HG03135 (cell line): ENCODE data around the gene BEST2.
"Not testable (repeated sequence)": the region's sequence is repeated elsewhere in the genome, so short reads cannot be mapped to it uniquely, and the experiment has no call there.

Source experiments
- ATAC-seq: cut with Tn5 transposase; IDR thresholded peaks from one replicate; pipeline ENCODE4 v1.9.1; 2021; ENCODE audit warnings: mild to moderate bottlenecking, moderate library complexity; ENCODE audit not compliant: unreplicated experiment

BEST2 gene

DNA sequence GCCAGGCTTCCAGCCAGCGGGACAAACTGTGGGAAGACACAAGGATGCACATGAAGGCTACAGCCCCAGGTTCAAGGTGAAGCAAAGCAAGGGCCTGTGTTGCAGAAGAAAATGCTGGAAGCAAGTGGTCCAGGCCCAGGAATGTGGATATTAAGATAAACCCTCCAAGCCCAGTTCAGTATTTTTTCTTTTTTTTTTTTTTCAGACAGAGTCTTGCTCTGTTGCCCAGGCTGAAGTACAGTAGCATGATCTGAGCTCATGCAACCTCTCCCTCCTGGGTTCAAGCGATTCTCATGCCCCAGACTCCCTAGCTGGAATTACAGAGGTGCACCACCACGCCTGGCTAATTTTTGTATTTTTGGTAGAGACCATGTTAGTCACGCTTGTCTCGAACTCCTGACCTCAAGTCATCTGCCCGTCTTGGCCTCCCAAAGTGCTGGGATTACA lies 45.6 kb downstream of the BEST2 start:
- no peak for ATAC-seq

DNA sequence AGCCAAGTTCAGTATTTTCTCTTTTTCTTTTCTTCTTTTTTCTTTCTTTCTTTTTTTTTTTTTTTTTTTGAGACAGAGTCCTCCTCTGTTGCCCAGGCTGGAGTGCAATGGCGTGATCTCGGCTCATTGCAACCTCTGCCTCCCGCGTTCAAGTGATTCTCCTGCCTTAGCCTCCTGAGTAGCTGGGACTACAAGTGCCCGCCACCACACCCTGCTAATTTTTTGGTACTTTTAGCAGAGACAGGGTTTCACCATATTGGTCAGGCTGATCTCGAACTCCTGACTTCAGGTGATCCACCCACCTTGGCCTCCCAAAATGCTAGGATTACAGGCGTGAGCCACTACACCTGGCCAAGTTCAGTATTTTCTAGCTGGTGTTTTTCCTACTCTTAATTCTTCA lies 46.0 kb downstream of the BEST2 start:
- ATAC-seq, result not testable (repeated sequence)

DNA sequence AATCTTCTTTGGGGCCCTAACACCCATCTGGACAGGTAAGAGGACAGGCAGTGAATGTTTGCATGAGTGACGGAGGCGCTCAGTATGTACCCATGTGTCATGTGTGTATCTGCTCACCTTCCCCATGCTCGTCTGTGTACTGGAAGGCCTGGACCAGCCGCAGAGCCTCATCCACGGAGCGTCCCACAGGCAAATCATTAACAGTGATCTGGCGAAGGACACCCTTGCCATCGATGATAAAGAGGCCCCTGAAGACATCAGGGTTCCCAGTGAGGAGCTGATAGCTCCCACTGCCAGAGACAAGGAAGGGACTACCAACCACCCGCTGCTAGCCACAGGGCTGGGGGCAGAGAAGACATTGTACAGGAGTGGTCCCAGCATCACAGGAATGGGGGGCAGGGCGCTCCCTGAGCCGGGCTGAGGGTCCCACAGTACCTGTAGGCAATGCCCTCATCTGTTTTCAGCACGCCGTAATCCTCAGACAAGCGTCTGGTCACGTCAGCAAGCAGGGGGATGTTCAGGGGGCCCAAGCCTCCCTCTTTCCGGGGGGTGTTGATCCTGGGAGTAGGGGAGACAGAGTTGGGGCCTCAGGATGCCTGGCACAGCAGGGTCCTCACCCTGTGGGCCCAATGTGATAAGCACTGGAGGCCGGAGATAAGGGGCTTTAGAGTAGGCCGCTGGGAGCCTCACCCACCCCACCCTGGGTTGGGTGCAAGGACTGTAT lies 48.3 kb downstream of the BEST2 start:
- ATAC-seq, result no peak

DNA sequence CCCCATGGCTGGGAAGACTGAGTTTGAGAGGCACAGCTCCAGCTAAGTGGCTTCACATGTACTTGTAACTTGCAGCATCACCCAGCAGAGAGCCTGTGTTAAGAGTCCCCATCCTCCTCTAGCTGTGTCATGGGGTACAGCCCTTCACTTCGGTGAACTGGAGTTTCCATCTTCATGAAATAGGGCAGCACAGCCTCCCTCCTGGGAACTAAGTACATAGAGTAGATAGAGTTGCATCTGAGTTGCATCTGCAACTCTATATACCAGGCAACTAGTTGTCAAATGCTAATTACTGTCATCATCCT lies 48.8 kb downstream of the BEST2 start:
- ATAC-seq, result no peak

DNA sequence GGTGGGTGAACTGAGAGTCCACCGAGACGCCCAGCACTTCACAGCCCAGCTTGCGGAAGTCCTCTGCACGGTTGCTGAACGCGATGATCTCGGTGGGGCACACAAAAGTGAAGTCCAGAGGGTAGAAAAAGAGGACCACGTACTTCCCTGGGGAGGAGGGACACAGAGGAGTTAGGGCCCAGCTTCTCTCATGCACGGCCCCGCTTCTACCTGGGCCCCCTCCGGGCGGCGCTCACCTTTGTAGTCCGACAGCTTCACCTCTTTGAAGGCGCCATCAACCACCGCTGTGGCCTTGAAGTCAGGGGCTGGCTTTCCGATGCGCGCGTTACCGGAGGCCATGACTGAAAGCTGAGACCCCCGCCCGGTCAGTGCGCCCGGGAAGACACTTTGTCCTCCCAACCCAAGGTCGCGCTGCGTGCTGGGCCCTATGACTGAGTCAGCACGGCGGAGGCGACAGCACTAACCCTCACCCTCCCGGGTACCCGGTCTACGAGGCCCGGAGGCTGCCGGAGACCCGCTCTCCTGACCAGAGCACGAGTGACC lies 49.4 kb downstream of the BEST2 start:
- no peak for ATAC-seq

DNA sequence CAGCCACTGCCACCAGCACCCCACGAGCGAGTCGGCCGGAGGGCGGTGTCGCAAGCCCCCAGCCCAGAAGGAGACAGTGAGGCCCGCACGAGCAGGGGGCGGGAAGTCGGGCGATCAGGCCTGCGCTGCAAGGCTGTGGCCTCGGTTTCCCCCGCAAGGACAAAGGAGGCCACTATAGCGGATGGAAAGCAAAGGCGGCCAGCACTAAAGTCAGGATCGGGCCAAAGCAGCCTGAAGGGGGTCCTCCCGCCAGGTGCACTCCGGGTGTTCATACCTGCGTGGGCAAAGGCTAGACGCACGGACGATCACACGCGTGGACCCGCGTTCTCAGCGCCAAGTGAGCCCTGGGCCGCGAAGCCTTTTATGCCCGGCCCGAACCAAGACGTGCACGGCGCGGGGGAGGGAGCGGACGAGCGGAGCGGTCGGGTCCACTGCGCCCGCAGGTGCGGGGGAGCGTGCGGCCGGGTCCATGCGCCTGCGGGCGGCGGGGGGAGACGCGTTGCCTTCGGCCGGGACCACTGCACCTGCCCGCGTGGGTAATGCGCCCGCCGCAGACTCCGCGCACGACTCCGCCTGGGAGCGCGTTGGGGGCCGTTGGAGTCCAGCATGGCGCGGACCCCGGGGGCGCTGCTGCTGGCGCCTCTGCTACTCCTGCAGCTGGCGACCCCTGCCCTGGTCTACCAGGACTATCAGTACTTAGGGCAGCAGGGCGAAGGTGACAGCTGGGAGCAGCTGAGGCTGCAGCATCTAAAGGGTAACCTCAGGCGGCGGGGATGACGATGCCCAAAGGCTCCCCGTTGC lies 50.1 kb downstream of the BEST2 start, which contains the start of the genes PRDX2 and THSD8:
Gene PRDX2 (minus strand): TSS at position 335 of the 801 bp plus-strand sequence. CDS start 539 bp downstream, outside the sequence.
Gene THSD8 (plus strand): TSS at position 604 of the 801 bp plus-strand sequence. CDS start 3 bp downstream, at position 607.
- ATAC-seq, result no peak

DNA sequence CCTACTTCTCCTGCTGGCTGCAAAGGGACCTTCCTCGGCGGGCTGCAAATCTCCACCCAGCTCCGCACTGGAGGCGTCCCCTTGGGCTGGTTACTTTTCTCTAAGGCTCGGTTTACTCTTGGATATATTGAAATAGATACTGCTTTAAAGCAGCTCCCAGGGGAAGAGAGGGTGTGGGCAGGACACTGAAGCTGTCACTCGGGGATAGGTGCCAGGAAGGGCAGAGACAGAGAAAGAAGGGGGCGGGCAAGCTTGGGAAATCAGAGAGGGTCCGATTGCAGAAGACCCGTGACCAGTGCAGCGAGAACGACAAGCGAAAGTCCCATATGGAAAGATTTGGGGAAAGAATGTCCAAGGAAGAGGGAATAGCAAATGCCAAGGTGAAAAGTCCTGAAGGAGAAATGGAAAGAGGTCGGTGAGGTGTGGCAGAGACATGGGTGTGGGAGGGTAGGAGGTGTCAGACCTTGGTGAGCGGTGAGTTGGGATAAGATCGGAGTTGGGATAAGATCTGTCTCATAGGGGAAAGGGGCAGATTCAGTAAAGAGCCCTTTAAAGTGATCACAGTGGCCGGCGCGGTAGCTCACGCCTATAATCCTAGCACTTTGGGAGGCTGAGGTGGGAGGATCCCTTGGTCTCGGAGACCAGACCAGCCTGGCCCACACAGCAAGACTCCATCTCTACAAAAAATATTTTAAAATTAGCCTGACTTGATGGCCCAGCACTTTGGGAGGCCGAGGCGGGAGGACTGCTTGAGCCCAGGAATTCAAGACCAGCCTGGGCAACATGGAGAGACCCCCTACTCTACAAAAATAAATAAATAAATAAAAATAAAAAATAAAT lies 50.9 kb downstream of the BEST2 start:
- ATAC-seq, result no peak

DNA sequence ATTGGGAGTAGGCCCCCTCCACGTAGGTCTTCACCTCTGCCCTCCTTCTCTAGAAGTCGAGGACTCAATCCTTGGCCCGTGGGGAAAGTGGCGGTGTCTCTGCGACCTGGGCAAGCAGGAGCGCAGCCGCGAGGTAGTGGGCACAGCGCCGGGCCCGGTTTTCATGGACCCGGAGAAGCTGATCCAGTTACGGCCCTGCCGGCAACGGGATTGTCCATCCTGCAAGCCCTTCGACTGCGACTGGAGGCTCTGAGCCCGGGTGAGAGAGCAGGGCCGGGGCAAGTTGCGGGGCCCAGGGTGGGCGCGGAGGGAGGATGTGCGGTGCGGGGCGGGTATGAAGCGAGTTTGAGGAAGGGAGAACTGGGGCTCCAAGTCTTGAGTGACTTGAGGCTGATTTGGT lies 52.5 kb downstream of the BEST2 start:
- no peak for ATAC-seq

DNA sequence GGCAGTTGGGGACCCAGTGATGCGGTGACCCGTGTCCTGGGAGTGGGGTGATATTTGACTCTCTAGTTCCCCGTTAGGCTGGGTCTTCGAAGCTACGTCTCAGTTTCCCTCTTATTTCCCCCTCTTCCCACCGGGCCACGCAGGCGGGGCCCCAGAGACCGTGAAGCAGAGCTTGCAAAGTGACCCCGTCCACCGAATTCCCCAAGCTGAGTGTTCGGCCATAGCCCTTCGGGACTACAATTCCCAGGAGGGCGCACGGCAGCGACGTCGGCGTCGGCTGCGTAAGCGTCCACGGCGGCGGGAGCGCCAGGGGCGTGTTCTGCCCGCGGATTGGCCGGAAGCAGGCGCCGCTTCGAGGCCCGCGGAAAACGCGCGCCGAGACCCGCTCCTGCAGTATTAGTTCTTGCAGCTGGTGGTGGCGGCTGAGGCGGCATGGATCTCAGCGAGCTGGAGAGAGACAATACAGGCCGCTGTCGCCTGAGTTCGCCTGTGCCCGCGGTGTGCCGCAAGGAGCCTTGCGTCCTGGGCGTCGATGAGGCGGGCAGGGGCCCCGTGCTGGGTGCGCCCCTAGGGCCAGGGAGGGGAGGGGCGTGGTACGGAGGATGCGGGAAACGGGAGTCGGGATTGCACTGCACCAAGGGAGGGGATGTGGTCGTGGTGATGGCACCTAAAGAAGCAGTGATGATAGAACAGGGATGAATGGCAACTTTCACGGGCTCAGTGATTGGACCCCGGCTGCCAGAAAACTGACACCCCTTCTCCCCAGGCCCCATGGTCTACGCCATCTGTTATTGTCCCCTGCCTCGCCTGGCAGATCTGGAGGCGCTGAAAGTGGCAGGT lies 54.9 kb downstream of the BEST2 start, which contains the start of gene RNASEH2A:
Gene RNASEH2A (plus strand): TSS at position 343 of the 840 bp plus-strand sequence. CDS start 90 bp downstream, at position 433.
- ATAC-seq, result peak; percentile 75
